Measurements from ENCODE around the gene CYP24A1.

DNA sequence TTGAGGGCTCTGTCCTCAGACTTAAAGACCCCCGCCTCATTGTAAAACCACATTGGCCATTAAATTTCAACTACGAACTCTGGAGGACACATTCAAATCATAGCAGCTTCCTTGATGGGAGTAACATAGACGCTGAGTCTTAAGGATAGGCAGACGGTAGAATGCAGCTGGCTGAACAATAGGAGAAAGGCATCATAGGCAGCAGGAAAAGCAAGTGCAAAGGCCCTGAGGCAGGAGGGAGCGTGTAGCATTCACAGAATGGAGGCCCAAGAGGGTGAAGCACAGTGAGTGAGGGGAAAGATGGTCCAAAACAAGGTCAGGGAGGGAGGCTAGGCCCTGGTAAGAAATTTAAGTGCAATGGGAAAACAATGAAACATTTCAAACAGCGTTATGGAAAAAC is 25.5 kb upstream of the CYP24A1 start:
- no peak for TF ChIP-seq POLR2A (IDR thresholded peaks at IDR 0.05)
- TF ChIP-seq, protein P1, sequence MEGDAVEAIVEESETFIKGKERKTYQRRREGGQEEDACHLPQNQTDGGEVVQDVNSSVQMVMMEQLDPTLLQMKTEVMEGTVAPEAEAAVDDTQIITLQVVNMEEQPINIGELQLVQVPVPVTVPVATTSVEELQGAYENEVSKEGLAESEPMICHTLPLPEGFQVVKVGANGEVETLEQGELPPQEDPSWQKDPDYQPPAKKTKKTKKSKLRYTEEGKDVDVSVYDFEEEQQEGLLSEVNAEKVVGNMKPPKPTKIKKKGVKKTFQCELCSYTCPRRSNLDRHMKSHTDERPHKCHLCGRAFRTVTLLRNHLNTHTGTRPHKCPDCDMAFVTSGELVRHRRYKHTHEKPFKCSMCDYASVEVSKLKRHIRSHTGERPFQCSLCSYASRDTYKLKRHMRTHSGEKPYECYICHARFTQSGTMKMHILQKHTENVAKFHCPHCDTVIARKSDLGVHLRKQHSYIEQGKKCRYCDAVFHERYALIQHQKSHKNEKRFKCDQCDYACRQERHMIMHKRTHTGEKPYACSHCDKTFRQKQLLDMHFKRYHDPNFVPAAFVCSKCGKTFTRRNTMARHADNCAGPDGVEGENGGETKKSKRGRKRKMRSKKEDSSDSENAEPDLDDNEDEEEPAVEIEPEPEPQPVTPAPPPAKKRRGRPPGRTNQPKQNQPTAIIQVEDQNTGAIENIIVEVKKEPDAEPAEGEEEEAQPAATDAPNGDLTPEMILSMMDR (IDR thresholded peaks at IDR 0.05): no peak

Data from prostate gland (tissue), 2 donors.